ENCODE data around the gene HGF. TPM values are rescaled to one million over a fixed set of nuclear protein-coding genes. Genes with fewer than 3 reads are reported as not detected.

Gene HGF
- total RNA-seq, 4 donors from 2014 or later = 1.2 to 2.2 (median 1.8) TPM

DNA sequence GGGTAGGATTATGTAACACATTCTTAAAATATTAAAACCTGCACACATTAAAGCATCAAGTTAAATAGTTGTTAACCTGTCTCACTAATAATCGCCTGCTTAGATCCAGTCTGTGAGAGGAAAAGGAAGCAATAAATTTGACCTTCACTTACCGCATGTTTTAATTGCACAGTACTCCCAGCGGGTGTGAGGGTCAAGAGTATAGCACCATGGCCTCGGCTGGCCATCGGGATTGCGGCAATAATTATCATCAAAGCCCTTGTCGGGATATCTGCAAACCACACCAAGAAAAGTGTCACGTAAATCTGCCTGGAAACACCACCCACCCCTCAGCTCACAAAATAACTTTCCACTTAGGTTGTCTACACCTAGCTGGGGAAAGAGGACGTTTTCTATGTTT is 26.6 kb downstream of the HGF start:
- intact Hi-C loops (cut with DNase I; ENCODE audit: low total_unique reads) (no loop called here), in situ Hi-C loops (cut with MboI; ENCODE audit: low pct_ligation_motif_present in 1 of 4, low pct_unique_long_range_greater_than_20kb in 1 of 4, low sequenced_read_pairs in 3 of 4) (no loop called here)
- Histone ChIP-seq H3K27me3 (no peaks in the 10 kb centered on the region), H3K36me3 (no peaks in the 10 kb centered on the region), H3K4me3 (no peak overlapping the region), H3K4me1 (no peaks in the 10 kb centered on the region), H3K27ac (no peak overlapping the region), H3K9me3 (no peaks in the 10 kb centered on the region)
- TF ChIP-seq, protein P1, sequence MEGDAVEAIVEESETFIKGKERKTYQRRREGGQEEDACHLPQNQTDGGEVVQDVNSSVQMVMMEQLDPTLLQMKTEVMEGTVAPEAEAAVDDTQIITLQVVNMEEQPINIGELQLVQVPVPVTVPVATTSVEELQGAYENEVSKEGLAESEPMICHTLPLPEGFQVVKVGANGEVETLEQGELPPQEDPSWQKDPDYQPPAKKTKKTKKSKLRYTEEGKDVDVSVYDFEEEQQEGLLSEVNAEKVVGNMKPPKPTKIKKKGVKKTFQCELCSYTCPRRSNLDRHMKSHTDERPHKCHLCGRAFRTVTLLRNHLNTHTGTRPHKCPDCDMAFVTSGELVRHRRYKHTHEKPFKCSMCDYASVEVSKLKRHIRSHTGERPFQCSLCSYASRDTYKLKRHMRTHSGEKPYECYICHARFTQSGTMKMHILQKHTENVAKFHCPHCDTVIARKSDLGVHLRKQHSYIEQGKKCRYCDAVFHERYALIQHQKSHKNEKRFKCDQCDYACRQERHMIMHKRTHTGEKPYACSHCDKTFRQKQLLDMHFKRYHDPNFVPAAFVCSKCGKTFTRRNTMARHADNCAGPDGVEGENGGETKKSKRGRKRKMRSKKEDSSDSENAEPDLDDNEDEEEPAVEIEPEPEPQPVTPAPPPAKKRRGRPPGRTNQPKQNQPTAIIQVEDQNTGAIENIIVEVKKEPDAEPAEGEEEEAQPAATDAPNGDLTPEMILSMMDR (IDR thresholded peaks at IDR 0.05) = no peak
- TF ChIP-seq EP300 (IDR thresholded peaks at IDR 0.05; ENCODE audit: low read depth) (no peak), POLR2A (IDR thresholded peaks at IDR 0.05) (no peak), POLR2AphosphoS5 (IDR thresholded peaks at IDR 0.05) (no peak)
- WGBS, 2 donors (ENCODE audit: low coverage in 1 of 2) = 71 to 72% methylated on average over 6 to 9 of the region's 9 CpGs
- no peak for DNase-seq

- TF ChIP-seq EP300 (IDR thresholded peaks at IDR 0.05; ENCODE audit: low read depth) (no peak), POLR2A (IDR thresholded peaks at IDR 0.05) (no peak), POLR2AphosphoS5 (IDR thresholded peaks at IDR 0.05) (no peak)
- TF ChIP-seq, protein P1 (IDR thresholded peaks at IDR 0.05) = no peak
- no peak overlapping the region for H3K27ac ChIP-seq
Measured at GRCh38 chr7:81740403-81740802, 29.4 kb downstream of the HGF start.

DNA sequence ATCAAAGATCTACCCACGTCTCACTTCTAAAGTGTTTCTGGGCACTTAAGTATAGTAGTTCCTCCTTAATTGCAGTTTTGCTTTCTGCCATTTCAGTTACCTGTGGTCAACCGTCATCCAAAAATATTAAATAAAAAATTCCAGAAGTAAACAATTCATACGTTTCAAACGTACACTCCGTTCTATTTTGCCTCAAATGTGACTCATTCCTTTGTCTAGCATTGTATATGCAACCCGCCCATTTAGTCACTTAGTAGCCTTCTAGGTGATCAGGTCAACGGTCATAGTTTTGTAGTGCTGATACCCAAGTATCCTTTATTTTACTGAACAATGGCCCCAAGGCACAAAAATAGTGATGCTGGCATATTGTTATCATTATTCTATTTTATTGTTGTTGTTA is 33.8 kb downstream of the HGF start:
- no peak overlapping the region for H3K4me3 ChIP-seq
- no peak for TF ChIP-seq POLR2A (IDR thresholded peaks at IDR 0.05)
- TF ChIP-seq, protein P1 (IDR thresholded peaks at IDR 0.05) = no peak
- no peak for TF ChIP-seq POLR2AphosphoS5 (IDR thresholded peaks at IDR 0.05)
- TF ChIP-seq EP300 (IDR thresholded peaks at IDR 0.05; ENCODE audit: low read depth) = no peak
- H3K9me3 ChIP-seq = no peaks in the 10 kb centered on the region
- no peak overlapping the region for H3K27ac ChIP-seq
- in situ Hi-C loops (cut with MboI; ENCODE audit: low pct_ligation_motif_present in 1 of 4, low pct_unique_long_range_greater_than_20kb in 1 of 4, low sequenced_read_pairs in 3 of 4) = no loop called here
- no peaks in the 10 kb centered on the region for H3K27me3 ChIP-seq
- 69 to 72% methylated on average over 6 to 7 of the region's 7 CpGs for WGBS, 2 donors (ENCODE audit: low coverage in 1 of 2)
- no peak for DNase-seq
- intact Hi-C loops (cut with DNase I; ENCODE audit: low total_unique reads) = no loop called here
- H3K4me1 ChIP-seq = no peaks in the 10 kb centered on the region
- H3K36me3 ChIP-seq = no peaks in the 10 kb centered on the region

More at GRCh38 chr7:81740403-81740802, 29.4 kb downstream of the HGF start:
- Histone ChIP-seq H3K36me3 (no peaks in the 10 kb centered on the region), H3K27me3 (no peaks in the 10 kb centered on the region), H3K4me1 (no peaks in the 10 kb centered on the region), H3K4me3 (no peak overlapping the region), H3K9me3 (no peaks in the 10 kb centered on the region)
- no peak for DNase-seq
- intact Hi-C loops (cut with DNase I; ENCODE audit: low total_unique reads) = no loop called here
- in situ Hi-C loops (cut with MboI; ENCODE audit: low pct_ligation_motif_present in 1 of 4, low pct_unique_long_range_greater_than_20kb in 1 of 4, low sequenced_read_pairs in 3 of 4) = no loop called here

DNA sequence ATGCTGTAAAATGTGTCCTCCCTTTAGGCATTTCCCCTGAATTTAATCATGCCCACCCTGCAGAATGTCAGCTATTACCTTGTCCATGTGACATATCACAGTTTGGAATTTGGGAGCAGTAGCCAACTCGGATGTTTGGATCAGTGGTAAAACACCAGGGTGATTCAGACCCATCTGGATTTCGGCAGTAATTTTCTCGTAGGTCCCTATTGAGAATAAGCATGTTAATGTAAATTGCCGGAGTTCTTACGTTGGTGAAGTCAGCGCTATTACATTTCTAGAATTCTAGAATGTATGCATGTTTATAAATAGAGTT is 44.1 kb downstream of the HGF start:
- intact Hi-C loops (cut with DNase I; ENCODE audit: low total_unique reads) = no loop called here

More for the DNA sequence above, 44.1 kb downstream of the HGF start:
- Histone ChIP-seq H3K9me3 (no peaks in the 10 kb centered on the region), H3K4me1 (peaks cover 0 to 3% (median 0%) of the 10 kb centered on the region in 4 donors), H3K27ac (peak overlapping the region in 1 of 4 donors; percentile 1), H3K27me3 (no peaks in the 10 kb centered on the region), H3K4me3 (no peak overlapping the region), H3K36me3 (no peaks in the 10 kb centered on the region)
- no peak for DNase-seq
- TF ChIP-seq EP300 (IDR thresholded peaks at IDR 0.05; ENCODE audit: low read depth) (no peak), POLR2AphosphoS5 (IDR thresholded peaks at IDR 0.05) (no peak), POLR2A (IDR thresholded peaks at IDR 0.05) (no peak)
- TF ChIP-seq, protein P1 (IDR thresholded peaks at IDR 0.05) = no peak
- 51 to 64% methylated on average over 6 of the region's 6 CpGs for WGBS, 2 donors (ENCODE audit: low coverage in 1 of 2)
- in situ Hi-C loops (cut with MboI; ENCODE audit: low pct_ligation_motif_present in 1 of 4, low pct_unique_long_range_greater_than_20kb in 1 of 4, low sequenced_read_pairs in 3 of 4) = no loop called here
